ENCODE measurements around the gene NIF3L1.
"Not testable (repeated sequence)": the region's sequence is repeated elsewhere in the genome, so short reads cannot be mapped to it uniquely, and the experiment has no call there.

NIF3L1 gene

DNA sequence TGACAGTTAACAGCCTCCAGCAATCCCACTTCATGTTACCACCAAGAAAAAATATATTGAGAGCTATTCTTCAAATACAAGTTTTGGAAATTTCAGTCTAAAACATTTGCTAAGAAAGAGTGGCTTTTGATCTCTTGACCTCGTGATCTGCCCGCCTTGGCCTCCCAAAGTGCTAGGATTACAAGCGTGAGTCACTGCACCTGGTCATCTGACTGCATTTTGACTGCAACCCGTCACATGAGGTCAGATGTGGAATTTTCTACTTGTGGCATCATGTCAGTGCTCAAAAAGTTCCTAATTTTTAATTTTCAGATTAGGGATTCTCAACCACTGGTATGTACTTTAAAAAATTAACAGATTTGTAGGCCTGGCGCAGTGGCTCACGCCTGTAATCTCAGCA, 15.6 kb upstream of the NIF3L1 start:
- DNase-seq, result no peak

- DNase-seq, result no peak
These were observed 11.7 kb upstream of the NIF3L1 start for GRCh38 chr2:200877443-200877842.

GRCh38 chr2:200878289-200878880, 10.8 kb upstream of the NIF3L1 start:
- DNase-seq, result no peak

DNA sequence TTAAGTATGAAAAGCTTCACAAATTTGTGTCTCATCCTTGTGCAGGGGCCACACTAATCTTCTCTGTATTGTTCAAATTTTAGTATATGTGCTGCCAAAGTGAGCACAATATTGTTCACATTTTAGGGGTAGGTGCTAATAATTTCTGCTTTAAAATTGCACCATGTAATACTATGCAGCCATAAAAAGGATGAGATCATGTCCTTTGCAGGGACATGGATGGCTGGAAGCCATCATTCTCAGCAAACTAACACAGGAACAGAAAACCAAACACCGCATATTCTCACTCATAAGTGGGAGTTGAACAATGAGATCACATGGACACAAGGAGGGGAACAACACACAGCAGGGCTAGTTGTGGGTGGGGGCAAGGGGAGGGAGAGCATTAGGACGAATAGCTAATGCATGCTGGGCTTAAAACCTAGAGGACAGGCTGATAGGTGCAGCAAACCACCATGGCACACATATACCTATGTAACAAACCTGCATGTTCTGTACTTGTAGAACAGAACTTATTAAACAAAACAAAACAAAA, 7.4 kb upstream of the NIF3L1 start:
- not testable (repeated sequence) for DNase-seq

DNA sequence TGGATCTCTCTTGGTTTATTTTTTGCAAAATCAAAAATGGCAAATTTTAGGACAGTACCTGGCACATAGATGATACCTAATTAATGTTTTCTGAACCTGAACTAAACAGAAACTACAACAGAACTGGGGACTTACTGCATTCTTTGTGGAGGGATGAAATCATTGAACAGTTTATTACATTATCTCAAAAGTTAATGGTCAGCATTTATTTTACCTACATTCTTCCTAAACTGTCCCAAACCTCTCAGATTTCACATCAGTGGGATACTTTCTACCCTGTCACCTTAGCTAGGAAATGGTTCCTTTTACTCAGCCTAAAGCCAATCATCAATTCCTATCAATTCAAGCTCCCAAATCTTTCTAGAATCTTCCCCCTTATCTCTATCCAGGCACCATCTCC, 10.3 kb downstream of the NIF3L1 start:
- DNase-seq, result no peak

DNA sequence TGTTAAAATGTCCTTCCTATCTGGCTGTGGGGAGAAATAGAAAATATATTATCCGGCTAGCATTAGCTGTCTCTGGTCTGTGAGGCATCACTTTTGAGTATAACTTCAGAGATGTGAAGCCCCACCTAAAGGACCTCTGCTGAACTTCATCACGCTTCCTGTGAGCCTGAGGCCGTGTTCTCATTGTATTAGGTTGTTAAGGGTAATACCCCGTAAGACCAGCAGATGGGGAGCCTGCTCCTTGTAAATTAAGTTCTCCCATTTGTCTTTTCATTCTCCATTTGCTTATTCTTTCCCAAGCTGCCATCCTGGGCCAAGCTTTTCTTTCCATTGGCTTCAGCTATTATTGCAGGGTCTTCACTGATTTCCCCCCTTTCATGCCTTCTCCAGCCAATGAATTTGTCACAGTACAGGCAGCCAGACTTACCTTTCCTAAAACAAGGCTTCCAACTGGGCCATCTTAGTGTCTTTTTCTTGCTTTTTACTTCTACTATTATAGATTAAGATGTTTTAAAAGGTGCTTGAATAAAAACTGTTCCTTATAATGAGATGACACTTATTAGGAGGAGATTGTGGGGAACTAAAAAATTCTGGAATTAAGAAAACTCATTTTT, 12.4 kb downstream of the NIF3L1 start:
- DNase-seq, result peak; percentile 64 to 68

- DNase-seq, result peak; percentile 34 to 36
These were observed 16.6 kb downstream of the NIF3L1 start for GRCh38 chr2:200905618-200906296.

GRCh38 chr2:200909958-200910357, 20.8 kb downstream of the NIF3L1 start:
- DNase-seq, result no peak

GRCh38 chr2:200913654-200914053, 24.5 kb downstream of the NIF3L1 start:
- no peak for DNase-seq

GRCh38 chr2:200922439-200922838, 33.3 kb downstream of the NIF3L1 start:
- DNase-seq, result no peak

DNA sequence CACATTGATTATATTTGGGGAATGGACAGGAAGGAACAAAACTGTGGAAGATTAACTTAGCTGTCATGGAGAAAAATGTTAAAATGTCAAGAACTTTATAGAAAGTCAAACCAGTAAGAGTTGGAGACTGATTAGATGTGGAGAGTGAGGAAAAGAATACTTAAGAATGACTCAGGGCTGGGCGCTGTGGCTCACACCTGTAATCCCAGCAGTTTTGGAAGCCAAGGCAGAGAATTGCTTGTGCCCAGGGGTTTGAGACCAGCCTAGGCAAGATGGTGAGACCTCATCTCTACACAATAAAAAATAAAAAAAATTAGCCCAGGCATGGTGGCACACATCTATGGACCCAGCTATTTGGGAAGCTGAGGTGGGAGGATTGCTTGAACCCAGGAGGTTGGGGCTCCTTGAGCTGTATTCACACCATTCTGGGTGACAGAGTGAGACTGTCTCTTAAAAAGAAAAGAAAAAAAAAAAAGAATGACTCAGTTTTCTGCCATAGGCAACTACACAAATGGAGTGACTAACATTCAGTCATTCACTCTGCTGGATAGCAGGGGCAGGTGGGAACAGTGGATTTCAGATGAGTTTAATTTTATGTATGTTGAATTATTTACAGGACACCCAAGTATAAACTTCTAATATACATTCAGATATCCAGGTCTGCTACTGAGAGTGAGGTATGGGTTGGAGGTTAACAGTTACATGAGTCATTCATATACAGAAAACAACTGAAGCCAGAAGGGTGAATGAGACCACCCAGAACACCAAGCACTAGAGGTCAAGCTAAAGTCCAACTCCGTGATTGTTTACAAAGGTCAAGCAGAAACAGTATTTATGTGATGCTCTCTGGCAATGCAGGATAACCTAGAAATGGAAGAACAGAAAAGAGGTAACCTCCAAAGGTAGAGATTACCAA, 40.4 kb downstream of the NIF3L1 start:
- no peak for DNase-seq

DNA sequence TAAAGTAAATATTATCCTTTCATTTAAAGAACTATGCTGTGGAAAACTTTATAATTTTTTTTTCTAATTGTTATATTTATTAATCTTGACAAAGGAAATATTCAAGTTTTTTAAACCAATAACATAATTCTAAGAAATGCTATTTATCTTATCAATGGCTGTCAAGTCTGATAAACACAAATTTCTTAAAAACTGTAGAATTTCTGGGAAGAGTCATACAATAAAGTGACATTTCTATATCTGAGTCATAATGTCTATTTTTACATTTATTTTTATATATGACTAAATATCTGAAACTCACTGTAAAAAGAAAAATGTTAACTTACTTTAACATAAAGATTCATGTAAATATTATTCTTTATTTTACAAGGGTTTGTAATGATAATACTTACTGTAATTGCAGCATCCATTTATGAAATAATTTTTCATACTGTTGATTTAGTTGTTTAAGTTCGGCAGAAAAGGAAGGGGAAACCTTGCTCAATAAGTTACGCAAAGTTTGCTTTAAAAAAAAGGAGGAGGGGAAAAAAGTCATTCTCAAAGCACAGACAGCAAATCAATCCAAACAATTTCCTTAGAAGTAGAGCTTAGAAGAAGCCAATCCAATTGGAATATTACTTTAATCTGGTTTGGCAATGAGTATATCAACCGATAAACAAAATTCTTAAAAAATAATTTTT, 41.9 kb downstream of the NIF3L1 start:
- DNase-seq, result no peak

DNA sequence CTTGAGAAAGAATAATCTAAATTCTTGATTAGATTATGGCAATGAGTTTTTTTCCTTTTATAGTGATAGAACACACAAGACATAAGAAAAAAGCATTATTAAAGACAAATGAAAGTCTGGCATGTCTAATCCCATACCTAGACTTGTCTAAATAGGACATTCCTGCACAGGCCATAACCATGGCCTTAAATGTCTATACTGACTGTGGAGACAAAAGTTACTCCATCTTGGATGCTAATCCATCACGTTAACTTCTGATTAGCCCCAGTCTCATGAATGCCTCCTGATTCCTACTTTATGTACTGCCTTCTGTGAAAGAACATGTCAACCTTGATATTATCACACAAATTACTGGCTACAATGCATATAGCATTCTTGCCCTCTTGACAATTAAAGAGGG, 50.7 kb downstream of the NIF3L1 start:
- no peak for DNase-seq

GRCh38 chr2:200943527-200944105, 54.4 kb downstream of the NIF3L1 start:
- no peak for DNase-seq

DNA sequence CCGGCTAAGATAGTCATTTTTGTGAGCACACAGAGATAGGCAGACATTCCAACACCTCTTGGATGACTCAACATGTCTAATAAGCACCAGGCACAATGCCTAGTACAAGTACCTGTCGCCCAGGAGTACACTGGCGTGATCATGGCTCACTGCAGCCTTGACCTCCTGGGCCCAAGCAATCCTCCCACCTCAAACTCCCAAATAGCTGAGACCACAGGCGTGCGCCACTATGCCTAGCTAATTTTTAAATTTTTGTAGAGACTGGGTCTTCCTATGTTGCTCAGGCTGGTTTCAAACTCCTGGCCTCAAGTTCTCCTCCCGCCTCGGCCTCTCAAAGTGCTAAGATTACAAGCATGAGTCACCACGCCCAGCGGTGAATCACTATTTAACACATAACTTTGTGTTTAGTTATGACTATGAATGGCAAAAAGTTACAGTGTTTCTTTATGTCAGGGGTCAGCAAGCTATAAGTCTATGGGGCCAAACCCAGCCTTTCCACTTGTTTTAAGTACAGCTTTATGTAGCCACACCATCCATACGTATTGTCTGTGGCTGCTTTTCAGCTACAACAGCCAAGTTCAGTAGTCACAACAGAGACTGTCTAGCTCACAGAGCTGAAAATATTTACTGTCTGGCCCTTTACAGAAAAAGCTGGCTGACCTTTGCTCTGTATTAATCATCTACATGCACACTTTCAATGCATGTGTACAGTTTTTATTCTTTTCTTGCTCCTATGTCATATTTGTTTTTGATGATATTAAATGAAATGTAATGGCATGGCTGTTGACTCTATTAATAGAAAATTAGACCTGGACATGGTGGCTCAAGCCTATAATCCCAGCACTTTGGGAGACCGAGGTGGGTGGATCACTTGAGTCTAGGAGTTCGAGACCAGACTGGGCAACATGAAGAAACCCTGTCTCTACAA, 55.6 kb downstream of the NIF3L1 start:
- DNase-seq, result peak; percentile 34 to 44

- DNase-seq, result no peak
These were observed 56.2 kb downstream of the NIF3L1 start for GRCh38 chr2:200945395-200945729.

GRCh38 chr2:200950378-200950777, 61.2 kb downstream of the NIF3L1 start:
- no peak for DNase-seq
